Endothelial cell of umbilical vein (primary cell): Measurements from ENCODE around the gene PLEKHG2. TPM values are rescaled to one million over a fixed set of nuclear protein-coding genes. Genes with fewer than 3 reads are reported as not detected.

Experiments used
- BruUV-seq: library from RNA; stranded (reverse); fragments of 400-500 nt; replicated peaks from 2 replicates; lab custom pipeline; 2021; lab: Mats Ljungman, UMichigan
- CTCF ChIA-PET: fragments of 300-600, 350-600 bp; sonication (Branson Sonifier 250); formaldehyde crosslinking; loops from one replicate; lab custom pipeline; 2021; ENCODE audit warnings: antibody characterized with exemption, inconsistent platforms; lab: Charles Lee
- POLR2A ChIA-PET: fragments of 300-600, 350-600 bp; sonication (Branson Sonifier 250); formaldehyde crosslinking; loops from one replicate; lab custom pipeline; 2021; ENCODE audit warnings: antibody characterized with exemption, inconsistent platforms; lab: Charles Lee
- DNase-seq: peaks from one replicate; pipeline ENCODE4 v3.0.0-alpha.2; 2011; ENCODE audit warnings: low read depth, low spot score
- FAIRE-seq: peaks from 2 replicates; lab custom pipeline; 2011; peaks lifted over from hg19 to GRCh38; lab: Jason Lieb, UNC
- H2AFZ ChIP-seq: 2 replicates; pipeline ENCODE4 v1.6.0; 2012; ENCODE audit warnings: low read depth, low read length, control low read depth, inconsistent platforms
- H3K27ac ChIP-seq: 2 replicates; pipeline ENCODE4 v1.5.1; 2011; ENCODE audit warnings: low read depth, mild to moderate bottlenecking, control low read depth, low read length, moderate library complexity; ENCODE audit not compliant: insufficient read depth
- H3K27me3 ChIP-seq, 2 experiments: 2 replicates each; pipeline versions ENCODE4 v1.6.0 to v1.6.1; 2011; ENCODE audit warnings: low read length in 2 of 2, mixed read lengths in 1 of 2; ENCODE audit not compliant: control insufficient read depth in 2 of 2, insufficient read depth in 2 of 2
- H3K36me3 ChIP-seq, 2 experiments: 2 replicates in 1 of 2; 3 replicates in 1 of 2; pipeline ENCODE4 v1.5.1; 2011; ENCODE audit warnings: low read length in 2 of 2, mild to moderate bottlenecking in 1 of 2, moderate library complexity in 1 of 2; ENCODE audit not compliant: control insufficient read depth in 2 of 2, insufficient read depth in 2 of 2; ENCODE audit errors: extremely low read depth in 1 of 2
- H3K4me1 ChIP-seq: 3 replicates; pipeline ENCODE4 v1.5.1; 2011; ENCODE audit warnings: mild to moderate bottlenecking, low read length; ENCODE audit not compliant: control insufficient read depth, insufficient read depth; ENCODE audit errors: extremely low read depth
- H3K4me2 ChIP-seq: 2 replicates; pipeline ENCODE4 v1.6.1; 2011; ENCODE audit warnings: low read length, control low read depth, mixed read lengths; ENCODE audit not compliant: insufficient read depth
- H3K4me3 ChIP-seq, 3 experiments: fragments of 200-600 bp in 1 of 3; sonication (generic), shearing (Covaris generic) in 1 of 3; replicated peaks in 1 of 3; 2 replicates each; pipeline ENCODE4 v1.5.1; 2011 to 2016; ENCODE audit warnings: control low read depth in 3 of 3, low read length in 3 of 3, mild to moderate bottlenecking in 2 of 3, inconsistent platforms in 1 of 3, low read depth in 1 of 3, moderate library complexity in 1 of 3; ENCODE audit not compliant: insufficient read depth in 1 of 3
- H3K79me2 ChIP-seq: 2 replicates; pipeline ENCODE4 v1.6.0; 2012; ENCODE audit warnings: low read length, inconsistent platforms; ENCODE audit not compliant: control insufficient read depth, insufficient read depth
- H3K9ac ChIP-seq: replicated peaks from 2 replicates; pipeline ENCODE3; 2011; ENCODE audit warnings: low read length, control low read depth; ENCODE audit not compliant: insufficient read depth; ENCODE audit errors: extremely low read depth
- H3K9me1 ChIP-seq: replicated peaks from 3 replicates; pipeline ENCODE4 v1.6.0; 2011; ENCODE audit warnings: mild to moderate bottlenecking, low read length; ENCODE audit not compliant: control insufficient read depth, insufficient read depth; ENCODE audit errors: extremely low read depth
- H3K9me3 ChIP-seq: replicated peaks from 2 replicates; pipeline ENCODE4 v1.5.1; 2012; ENCODE audit warnings: low read length, inconsistent platforms; ENCODE audit not compliant: control insufficient read depth, insufficient read depth
- H4K20me1 ChIP-seq: replicated peaks from 2 replicates; pipeline ENCODE3; 2011; ENCODE audit warnings: mild to moderate bottlenecking, low read length; ENCODE audit not compliant: control insufficient read depth, insufficient read depth; ENCODE audit errors: extremely low read depth
- EZH2 ChIP-seq: IDR thresholded peaks from 2 replicates; pipeline ENCODE4 v1.6.1; 2012; ENCODE audit warnings: borderline replicate concordance, low read depth, mild to moderate bottlenecking, moderate library complexity, low read length, inconsistent platforms; ENCODE audit not compliant: severe bottlenecking
- GATA2 ChIP-seq: IDR thresholded peaks from 2 replicates; pipeline ENCODE4 v1.7.0; 2011; ENCODE audit warnings: low read depth, mild to moderate bottlenecking, moderate library complexity, mixed read lengths, low read length; ENCODE audit not compliant: insufficient read length, insufficient read depth
- JUN ChIP-seq: IDR thresholded peaks from 2 replicates; pipeline ENCODE4 v1.6.1; 2011; ENCODE audit warnings: borderline replicate concordance, low read depth; ENCODE audit not compliant: insufficient read length, insufficient read depth
- MYC ChIP-seq: IDR thresholded peaks from one replicate; pipeline ENCODE4 v1.6.1; 2011; ENCODE audit warnings: mild to moderate bottlenecking, low read depth, low read length
- POLR2A ChIP-seq: IDR thresholded peaks from 2 replicates; pipeline ENCODE4 v1.6.1; 2012; ENCODE audit warnings: low read depth, mild to moderate bottlenecking, control low read depth, low read length
- POLR2AphosphoS5 ChIP-seq: IDR thresholded peaks from 2 replicates; pipeline ENCODE4 v1.6.1; 2012; ENCODE audit warnings: low read depth, mild to moderate bottlenecking, control low read depth, low read length, moderate library complexity; ENCODE audit not compliant: insufficient read depth
- dilution Hi-C: fragments of 300-500 bp; cut with MboI; formaldehyde crosslinking; loops from one replicate; pipeline ENCODE4 v1.15.0; 2019; ENCODE audit warnings: low sequenced_read_pairs; ENCODE audit not compliant: extremely low pct_ligation_motif_present
- intact Hi-C: fragments of 100-400 bp; cut with micrococcal nuclease; formaldehyde crosslinking; loops from one replicate; pipeline ENCODE4 v1.10.0; 2022
- polyA plus RNA-seq, 4 experiments: library from polyadenylated mRNA; depleted of rRNA in 3 of 4; stranded (reverse) in 3 of 4; unstranded in 1 of 4; fragments of >200 nt; gene quantifications; 2 replicates each; pipeline versions ENCODE4 v1.2.1 to v1.2.3, GENCODE V29; 2011 to 2012; ENCODE audit warnings: missing spikeins in 1 of 4
- total RNA-seq: library from RNA; stranded (reverse); gene quantifications from 2 replicates; pipeline ENCODE4 v1.2.3, GENCODE V29; 2021

Gene PLEKHG2
- total and polyA plus RNA-seq, 2 donors (not counting 3 experiments of a cell fraction or from before 2014, with no cell fraction given) = 44.7 to 74.1 TPM

DNA sequence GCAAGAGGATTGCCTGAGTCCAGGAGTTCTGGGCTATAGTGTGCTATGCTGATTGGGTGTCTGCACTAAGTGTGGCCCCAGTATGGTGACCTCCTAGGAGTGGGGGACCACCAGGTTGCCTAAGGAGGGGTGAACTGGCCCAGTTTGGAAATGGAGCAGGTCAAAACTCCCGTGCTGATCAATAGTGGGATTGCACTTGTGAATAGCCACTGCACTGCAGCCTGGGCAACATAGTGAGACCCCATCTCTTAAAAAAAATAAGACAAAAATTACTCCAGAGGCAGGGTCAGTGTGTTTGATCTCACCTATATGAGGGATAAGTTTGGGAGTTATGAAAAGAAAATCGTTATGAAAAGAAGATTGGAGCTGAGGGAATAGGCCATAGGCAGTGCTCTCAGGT is 43.3 kb upstream of the PLEKHG2 start:
- H3K4me2 ChIP-seq = no peak overlapping the region
- no peak overlapping the region for H3K4me3 ChIP-seq
- ChIA-PET POLR2A (no interaction called here), CTCF (no interaction called here)
- no peaks in the 10 kb centered on the region for H3K27me3 ChIP-seq
- H3K4me1 ChIP-seq = peaks cover 18% of the 10 kb centered on the region
- no TSS peak for BruUV-seq
- DNase-seq (no peak), FAIRE-seq (no peak)
- TF ChIP-seq JUN (no peak), MYC (no peak), EZH2 (no peak), GATA2 (no peak)
- H3K79me2 ChIP-seq = peaks cover 2% of the 10 kb centered on the region
- H3K9me1 ChIP-seq = no peaks in the 10 kb centered on the region
- no peak overlapping the region for H3K27ac ChIP-seq
- H4K20me1 ChIP-seq = no peaks in the 10 kb centered on the region
- intact Hi-C loops = no loop called here
- peaks cover 8 to 13% of the 10 kb centered on the region in 2 experiments for H3K36me3 ChIP-seq
- dilution Hi-C loops = no loop called here
- no peak overlapping the region for H3K9ac ChIP-seq
- no peaks in the 10 kb centered on the region for H3K9me3 ChIP-seq
- no peak overlapping the region for H2AFZ ChIP-seq

DNA sequence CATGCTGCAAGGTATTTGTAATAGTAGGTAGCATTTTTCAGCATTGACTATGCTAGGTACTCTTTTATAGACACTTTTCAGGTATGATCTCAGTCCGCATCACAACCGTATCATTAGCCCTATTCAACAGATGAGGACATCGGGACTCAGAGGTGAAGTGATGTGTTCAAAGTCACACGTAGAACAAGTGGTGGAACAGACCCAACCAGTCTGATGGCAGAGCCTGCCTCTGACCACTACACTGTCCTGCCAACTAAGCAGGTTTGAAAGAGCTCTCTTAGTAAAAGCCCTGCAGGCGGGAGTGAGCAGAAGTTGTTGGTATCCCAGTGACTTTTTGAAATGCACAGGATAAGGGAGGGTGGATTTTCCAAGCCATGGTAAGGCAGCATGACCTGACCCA is 41.7 kb upstream of the PLEKHG2 start:
- Histone ChIP-seq H3K4me3 (no peak overlapping the region), H3K9me1 (no peaks in the 10 kb centered on the region), H3K9me3 (no peaks in the 10 kb centered on the region), H4K20me1 (no peaks in the 10 kb centered on the region), H3K9ac (no peak overlapping the region), H3K27ac (no peak overlapping the region), H3K36me3 (peaks cover 16 to 20% of the 10 kb centered on the region in 2 experiments), H3K4me1 (peaks cover 18% of the 10 kb centered on the region), H2AFZ (no peak overlapping the region), H3K79me2 (peaks cover 2% of the 10 kb centered on the region), H3K27me3 (no peaks in the 10 kb centered on the region), H3K4me2 (no peak overlapping the region)
- TF ChIP-seq POLR2AphosphoS5 (no peak), POLR2A (no peak)
- no peak for DNase-seq
- dilution Hi-C loops = no loop called here
- FAIRE-seq = no peak
- CTCF ChIA-PET = interaction anchor here (1.0 to 1.3 kb wide), 2 partner anchors 9 to 29 kb away, joined by 3 read pairs; partner anchors contain the start of gene SAMD4B
- intact Hi-C loops = no loop called here
- no TSS peak for BruUV-seq
- POLR2A ChIA-PET = no interaction called here
